GM23338 (cell line): ENCODE results near the gene ZFP64. TPM values are rescaled to one million over a fixed set of nuclear protein-coding genes. Genes with fewer than 3 reads are reported as not detected.

Experiments used
- ATAC-seq: fragments of 200-7000 bp; cut with Tn5 transposase; 3 replicates; pipeline ENCODE4 v1.9.1; 2020
- DNase-seq: peaks from one replicate; pipeline ENCODE4 v3.0.0-alpha.2; 2015; ENCODE audit warnings: low spot score
- H2AFZ ChIP-seq: fragments of 200-600 bp; sonication (generic); 2 replicates; pipeline ENCODE4 v1.8.0; 2016; ENCODE audit warnings: antibody characterized with exemption, mild to moderate bottlenecking, moderate library complexity
- H3F3A ChIP-seq: fragments of 200-600 bp; sonication (generic); replicated peaks from 2 replicates; pipeline ENCODE4 v1.8.0; 2017; ENCODE audit warnings: antibody characterized with exemption, mixed run types, low read depth
- H3K27ac ChIP-seq: fragments of 200-600 bp; sonication (generic); 2 replicates; pipeline ENCODE4 v1.6.1; 2016; ENCODE audit warnings: low read depth
- H3K27me3 ChIP-seq: fragments of 200-600 bp; sonication (generic); 2 replicates; pipeline ENCODE4 v1.8.0; 2016; ENCODE audit warnings: mild to moderate bottlenecking, mixed run types, moderate library complexity; ENCODE audit not compliant: insufficient read depth
- H3K36me3 ChIP-seq: fragments of 200-600 bp; sonication (generic); 2 replicates; pipeline ENCODE4 v1.8.0; 2016; ENCODE audit warnings: mild to moderate bottlenecking; ENCODE audit not compliant: insufficient read depth
- H3K4me1 ChIP-seq: fragments of 200-600 bp; sonication (generic); 2 replicates; pipeline ENCODE4 v1.8.0; 2016; ENCODE audit warnings: mild to moderate bottlenecking, moderate library complexity; ENCODE audit not compliant: insufficient read depth
- H3K4me2 ChIP-seq: fragments of 200-600 bp; sonication (generic); 2 replicates; pipeline ENCODE4 v1.7.1; 2017; ENCODE audit warnings: mixed run types
- H3K4me3 ChIP-seq: fragments of 200-600 bp; sonication (generic); 2 replicates; pipeline ENCODE4 v1.6.1; 2016; ENCODE audit warnings: mixed run types
- H3K79me2 ChIP-seq: fragments of 200-600 bp; sonication (generic); replicated peaks from 2 replicates; pipeline ENCODE4 v1.8.0; 2017; ENCODE audit warnings: mild to moderate bottlenecking; ENCODE audit not compliant: insufficient read depth
- H3K9me2 ChIP-seq: fragments of 200-600 bp; sonication (generic); 2 replicates; pipeline ENCODE4 v1.8.0; 2017; ENCODE audit not compliant: insufficient read depth
- H4K20me1 ChIP-seq: fragments of 200-600 bp; sonication (generic); replicated peaks from 2 replicates; pipeline ENCODE4 v1.8.0; 2017; ENCODE audit warnings: mild to moderate bottlenecking; ENCODE audit not compliant: insufficient read depth
- H3K27ac Mint-ChIP-seq: 2 replicates; pipeline ENCODE4 v1.8.0; 2020; ENCODE audit warnings: inconsistent platforms, mild to moderate bottlenecking, moderate library complexity, mixed read lengths
- H3K27me3 Mint-ChIP-seq: 3 replicates; pipeline ENCODE4 v1.8.0; 2022; ENCODE audit warnings: low read depth, mild to moderate bottlenecking, moderate library complexity, mixed read lengths, inconsistent platforms; ENCODE audit not compliant: insufficient read depth, poor library complexity
- H3K36me3 Mint-ChIP-seq: 3 replicates; pipeline ENCODE4 v1.8.0; 2021; ENCODE audit warnings: low read depth, mild to moderate bottlenecking, inconsistent platforms, moderate library complexity, mixed read lengths
- H3K4me1 Mint-ChIP-seq: 3 replicates; pipeline ENCODE4 v1.8.0; 2020; ENCODE audit warnings: mild to moderate bottlenecking, inconsistent platforms, mixed read lengths
- H3K4me3 Mint-ChIP-seq: 3 replicates; pipeline ENCODE4 v1.8.0; 2021; ENCODE audit warnings: moderate library complexity, mild to moderate bottlenecking, inconsistent platforms, mixed read lengths
- H3K9me3 Mint-ChIP-seq: 3 replicates; pipeline ENCODE4 v1.8.0; 2020; ENCODE audit warnings: moderate library complexity, mild to moderate bottlenecking, inconsistent platforms, mixed read lengths
- CREB1 ChIP-seq: fragments of 250-450 bp; sonication (Bioruptor Pico); IDR thresholded peaks from 2 replicates; pipeline ENCODE4 v1.5.0; 2020; ENCODE audit warnings: low read depth, mild to moderate bottlenecking, moderate library complexity
- EZH2 ChIP-seq: fragments of 200-600 bp; sonication (generic); IDR thresholded peaks from one replicate; pipeline ENCODE4 v1.8.0; 2017; ENCODE audit warnings: antibody characterized with exemption, mild to moderate bottlenecking, low read depth; ENCODE audit not compliant: unreplicated experiment
- EZH2phosphoT487 ChIP-seq: fragments of 200-600 bp; sonication (generic); IDR thresholded peaks from one replicate; pipeline ENCODE4 v1.8.1; 2018; ENCODE audit warnings: antibody characterized with exemption; ENCODE audit not compliant: unreplicated experiment
- NANOG ChIP-seq: IDR thresholded peaks from 2 replicates; pipeline ENCODE4 v1.6.1; 2016; ENCODE audit warnings: antibody characterized with exemption, borderline replicate concordance
- POLR2AphosphoS5 ChIP-seq: IDR thresholded peaks from 2 replicates; pipeline ENCODE4 v1.6.1; 2016; ENCODE audit warnings: antibody characterized with exemption, low read depth
- REST ChIP-seq: IDR thresholded peaks from one replicate; pipeline ENCODE4 v1.6.1; 2018; ENCODE audit warnings: antibody characterized with exemption; ENCODE audit not compliant: unreplicated experiment
- ZNF114 ChIP-seq: fragments of 250-450 bp; sonication (Bioruptor Pico); IDR thresholded peaks from 2 replicates; pipeline ENCODE4 v1.5.0; 2020; ENCODE audit warnings: mild to moderate bottlenecking, moderate library complexity
- ZNF331 ChIP-seq: fragments of 250-450 bp; sonication (Bioruptor Pico); IDR thresholded peaks from 2 replicates; pipeline ENCODE4 v1.5.0; 2020; ENCODE audit warnings: low read depth, mild to moderate bottlenecking, moderate library complexity
- ZNF462 ChIP-seq: fragments of 250-450 bp; sonication (Bioruptor Pico); IDR thresholded peaks from 2 replicates; pipeline ENCODE4 v1.5.0; 2020; ENCODE audit warnings: mild to moderate bottlenecking, moderate library complexity
- polyA plus RNA-seq: library from polyadenylated mRNA; unstranded; fragments of >200 nt; fragmentation: Nextera tagmentation; extraction: Ambion mirVana; gene quantifications from 2 replicates; pipeline ENCODE4 v1.2.1, GENCODE V29; 2016
- total RNA-seq: library from RNA; depleted of rRNA; stranded (reverse); fragments of >200 nt; shearing (Covaris generic); gene quantifications from 2 replicates; pipeline ENCODE4 v1.2.3, GENCODE V29; 2014
- TF ChIP-seq, protein P1 (sequence below): IDR thresholded peaks from 2 replicates; pipeline ENCODE4 v1.6.1; 2016; ENCODE audit warnings: antibody characterized with exemption

ZFP64 gene
- total and polyA plus RNA-seq, 2 experiments from 2014 or later = 9.6 to 30.4 TPM

DNA sequence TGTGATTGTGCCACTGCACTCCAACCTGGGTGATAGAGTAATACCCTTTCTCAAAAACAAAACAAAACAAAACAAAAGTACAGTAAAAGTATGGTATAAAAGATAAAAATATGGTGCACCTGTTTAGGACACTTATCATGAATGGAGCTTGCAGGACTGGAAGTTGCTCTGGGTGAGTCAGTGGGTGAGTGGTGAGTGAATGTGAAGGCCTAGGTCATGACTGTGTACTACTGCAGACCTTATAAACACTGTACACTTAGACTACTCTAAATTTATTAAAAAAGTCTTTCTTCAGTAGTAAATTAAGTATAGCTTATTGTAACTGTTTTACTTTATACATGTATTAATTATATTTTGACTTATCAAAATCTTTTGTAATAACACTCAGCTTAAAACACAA is 46.0 kb downstream of the ZFP64 start:
- no peak overlapping the region for H3K4me3 ChIP-seq
- H2AFZ ChIP-seq = no peak overlapping the region
- no peaks in the 10 kb centered on the region for H3K9me2 ChIP-seq
- peaks cover 10% of the 10 kb centered on the region; the same call in 2 of the 3 replicates for H3K36me3 Mint-ChIP-seq
- no peak overlapping the region for H3K27ac ChIP-seq
- no peak for ATAC-seq
- H3K9me3 Mint-ChIP-seq = no peaks in the 10 kb centered on the region
- H3K27me3 Mint-ChIP-seq = peaks cover 4% of the 10 kb centered on the region
- H3K4me3 Mint-ChIP-seq = no peak overlapping the region
- DNase-seq = no peak
- H4K20me1 ChIP-seq = no peaks in the 10 kb centered on the region
- H3F3A ChIP-seq = no peaks in the 10 kb centered on the region
- no peaks in the 10 kb centered on the region for H3K4me1 Mint-ChIP-seq
- H3K4me1 ChIP-seq = no peaks in the 10 kb centered on the region
- no peak overlapping the region for H3K4me2 ChIP-seq
- TF ChIP-seq ZNF331 (no peak), ZNF114 (CRISPR knock-in tag) (no peak), EZH2 (no peak), ZNF462 (CRISPR knock-in tag) (no peak), EZH2phosphoT487 (no peak), NANOG (no peak), REST (no peak), POLR2AphosphoS5 (no peak), CREB1 (CRISPR knock-in tag) (no peak)
- TF ChIP-seq, protein P1, sequence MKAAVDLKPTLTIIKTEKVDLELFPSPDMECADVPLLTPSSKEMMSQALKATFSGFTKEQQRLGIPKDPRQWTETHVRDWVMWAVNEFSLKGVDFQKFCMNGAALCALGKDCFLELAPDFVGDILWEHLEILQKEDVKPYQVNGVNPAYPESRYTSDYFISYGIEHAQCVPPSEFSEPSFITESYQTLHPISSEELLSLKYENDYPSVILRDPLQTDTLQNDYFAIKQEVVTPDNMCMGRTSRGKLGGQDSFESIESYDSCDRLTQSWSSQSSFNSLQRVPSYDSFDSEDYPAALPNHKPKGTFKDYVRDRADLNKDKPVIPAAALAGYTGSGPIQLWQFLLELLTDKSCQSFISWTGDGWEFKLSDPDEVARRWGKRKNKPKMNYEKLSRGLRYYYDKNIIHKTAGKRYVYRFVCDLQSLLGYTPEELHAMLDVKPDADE = no peak
- H3K27ac Mint-ChIP-seq = no peak overlapping the region
- no peaks in the 10 kb centered on the region for H3K27me3 ChIP-seq
- no peaks in the 10 kb centered on the region for H3K36me3 ChIP-seq
- no peaks in the 10 kb centered on the region for H3K79me2 ChIP-seq
